Ovary (tissue), 9 donors: ENCODE results near the gene IL17RA. TPM values are rescaled to one million over a fixed set of nuclear protein-coding genes. Genes with fewer than 3 reads are reported as not detected.

ENCODE experiments used
- DNase-seq, 5 donors: peaks; one replicate each; pipeline ENCODE4 v3.0.0-alpha.2; 2019 to 2020
- H3K27ac ChIP-seq, 2 donors: fragments of 200-600 bp; one replicate each; pipeline versions ENCODE4 v1.5.1 to v1.8.0; 2019 to 2022
- H3K27me3 ChIP-seq: fragments of 200-600 bp; one replicate; pipeline ENCODE4 v1.8.0; 2022
- H3K36me3 ChIP-seq: fragments of 200-600 bp; sonication (generic); one replicate; pipeline ENCODE4 v1.5.1; 2019
- H3K4me1 ChIP-seq: one replicate; pipeline ENCODE4 v1.8.1; 2013; ENCODE audit warnings: mild to moderate bottlenecking, moderate library complexity; ENCODE audit not compliant: insufficient read depth
- H3K4me3 ChIP-seq: fragments of 200-600 bp; sonication (generic); one replicate; pipeline ENCODE4 v1.5.1; 2017
- H3K9me3 ChIP-seq, 2 donors: fragments of 200-600 bp in 1 of 2; sonication (generic) in 1 of 2; one replicate each; pipeline versions ENCODE4 v1.5.1 to v1.8.1; 2013 to 2019; ENCODE audit warnings: mild to moderate bottlenecking in 1 of 2, moderate library complexity in 1 of 2
- EP300 ChIP-seq: sonication (generic); formaldehyde crosslinking; IDR thresholded peaks from one replicate; pipeline ENCODE4 v1.6.1; 2017; ENCODE audit warnings: antibody characterized with exemption
- POLR2A ChIP-seq: fragments of 450-650 bp; IDR thresholded peaks from one replicate; pipeline ENCODE4 v1.6.1; 2017; ENCODE audit warnings: antibody characterized with exemption, mild to moderate bottlenecking, moderate library complexity
- WGBS, 3 donors: extraction: QIAGEN DNeasy Blood & Tissue Kit in 1 of 3; methylation state at CpG; one replicate each; pipeline versions ENCODE4 v1.1.5 to v1.1.7; 2013 to 2017; 5-methylcytosine and 5-hydroxymethylcytosine counted together
- intact Hi-C, 4 donors: fragments of 100-400 bp; cut with DNase I; formaldehyde crosslinking; loops; one replicate each; pipeline versions ENCODE4 v1.11.0 to v1.15.1; 2022 to 2023
- polyA plus RNA-seq, 2 donors: library from polyadenylated mRNA; stranded (reverse); fragments of 200-250 nt in 1 of 2; fragments of 350-450 nt in 1 of 2; fragmentation: Illumina TruSeq in 1 of 2; extraction: RNeasy Lipid Tissue Mini Kit (QIAGEN cat#74804) in 1 of 2; gene quantifications; one replicate each; pipeline ENCODE4 v1.2.3, GENCODE V29; 2013 to 2014
- total RNA-seq, 7 donors: library from RNA; depleted of rRNA in 2 of 7; stranded (reverse); fragments of >200 nt in 2 of 7; fragmentation: NEBNext Ultra II Directional in 3 of 7; extraction: Animal tissue kit (Norgen Biotek cat#: 25700) in 3 of 7; gene quantifications; one replicate each; pipeline versions ENCODE4 v1.1.0 to v1.2.4, GENCODE V29; 2016 to 2023
- TF ChIP-seq, protein P1 (sequence below), 3 donors: fragments of 450-650 bp in 2 of 3; fragments of 200-600 bp in 1 of 3; IDR thresholded peaks; one replicate each; pipeline versions ENCODE4 v1.5.1 to v1.8.0; 2016 to 2022; ENCODE audit warnings: antibody characterized with exemption in 3 of 3, mild to moderate bottlenecking in 1 of 3
- donor health status: DM: no; HTN: no; CAD: no; lungs with moderate emphysema.
- donor health status: DM: no; HTN: no; CAD: no.
- donor health status: Bipolar disorder and iron deficiency.
- donor health status: DM: yes; HTN: yes; CAD: no.
- donor health status: DM: no; HTN: no; CAD: no.
- donor health status: DM: yes; HTN: yes; CAD: no.

Gene IL17RA
- total and polyA plus RNA-seq, 9 donors = 6.4 to 18.1 (median 13.1) TPM

DNA sequence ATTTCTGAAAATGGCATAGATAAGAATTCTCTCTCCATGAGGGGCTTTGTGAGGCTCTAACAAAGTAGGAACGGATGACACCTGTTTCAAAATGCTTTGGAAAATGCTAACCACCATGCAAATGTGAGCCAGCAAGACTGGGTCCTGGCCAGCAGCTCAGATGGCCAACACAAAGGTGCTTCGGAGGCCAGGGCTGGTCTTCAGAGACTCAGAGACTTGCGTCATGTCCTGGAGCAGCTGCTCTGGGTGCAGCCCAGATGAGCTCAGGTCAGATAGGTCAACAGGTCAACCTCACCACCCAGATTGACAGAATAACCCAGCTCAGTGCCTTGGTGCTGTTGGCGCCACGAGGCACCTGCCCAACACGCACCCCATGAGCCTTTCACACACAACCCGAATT, 48.3 kb downstream of the IL17RA start:
- H3K9me3 ChIP-seq = no peaks in the 10 kb centered on the region
- no peaks in the 10 kb centered on the region for H3K36me3 ChIP-seq
- no peak overlapping the region for H3K4me3 ChIP-seq
- DNase-seq = no peak
- TF ChIP-seq POLR2A = no peak
- TF ChIP-seq EP300 = no peak
- TF ChIP-seq, protein P1, sequence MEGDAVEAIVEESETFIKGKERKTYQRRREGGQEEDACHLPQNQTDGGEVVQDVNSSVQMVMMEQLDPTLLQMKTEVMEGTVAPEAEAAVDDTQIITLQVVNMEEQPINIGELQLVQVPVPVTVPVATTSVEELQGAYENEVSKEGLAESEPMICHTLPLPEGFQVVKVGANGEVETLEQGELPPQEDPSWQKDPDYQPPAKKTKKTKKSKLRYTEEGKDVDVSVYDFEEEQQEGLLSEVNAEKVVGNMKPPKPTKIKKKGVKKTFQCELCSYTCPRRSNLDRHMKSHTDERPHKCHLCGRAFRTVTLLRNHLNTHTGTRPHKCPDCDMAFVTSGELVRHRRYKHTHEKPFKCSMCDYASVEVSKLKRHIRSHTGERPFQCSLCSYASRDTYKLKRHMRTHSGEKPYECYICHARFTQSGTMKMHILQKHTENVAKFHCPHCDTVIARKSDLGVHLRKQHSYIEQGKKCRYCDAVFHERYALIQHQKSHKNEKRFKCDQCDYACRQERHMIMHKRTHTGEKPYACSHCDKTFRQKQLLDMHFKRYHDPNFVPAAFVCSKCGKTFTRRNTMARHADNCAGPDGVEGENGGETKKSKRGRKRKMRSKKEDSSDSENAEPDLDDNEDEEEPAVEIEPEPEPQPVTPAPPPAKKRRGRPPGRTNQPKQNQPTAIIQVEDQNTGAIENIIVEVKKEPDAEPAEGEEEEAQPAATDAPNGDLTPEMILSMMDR (IDR thresholded peaks at IDR 0.05) = no peak
- H3K27me3 ChIP-seq = no peaks in the 10 kb centered on the region
- WGBS, 3 donors = 85 to 91% (median 88%) methylated on average over 7 of the region's 7 CpGs
- intact Hi-C loops = no loop called here
- H3K27ac ChIP-seq = no peak overlapping the region
- H3K4me1 ChIP-seq = no peaks in the 10 kb centered on the region

DNA sequence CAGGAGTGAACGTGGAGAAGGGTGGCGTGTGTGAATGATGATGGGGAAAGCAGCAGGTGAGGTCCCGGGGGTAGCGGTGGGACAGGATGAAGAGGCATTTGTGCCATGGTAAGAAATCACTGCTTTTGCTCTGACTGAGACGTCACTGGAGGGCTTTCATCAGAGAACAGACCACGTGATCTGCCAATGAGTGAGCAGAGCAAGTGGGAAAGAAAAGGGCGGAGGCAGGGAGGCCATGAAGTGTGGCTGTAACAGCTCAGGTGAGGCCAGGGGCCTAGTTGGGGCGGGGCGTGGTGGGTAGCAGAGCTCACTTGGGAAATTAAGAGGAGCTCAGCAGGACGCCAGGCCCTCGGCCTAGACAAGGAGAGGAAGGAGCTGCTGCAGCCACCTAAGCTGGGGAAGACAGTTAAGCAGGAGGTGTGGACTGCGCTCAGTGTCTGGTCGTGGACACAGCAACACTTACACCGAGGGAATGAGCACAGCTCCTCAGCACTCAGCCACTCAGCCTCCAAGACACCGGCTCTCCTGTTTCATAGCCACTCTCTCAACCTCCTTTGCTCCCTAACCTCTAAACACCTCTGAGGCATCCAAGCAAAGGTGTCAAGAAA, 50.5 kb downstream of the IL17RA start:
- Histone ChIP-seq H3K36me3 (no peaks in the 10 kb centered on the region), H3K9me3 (no peaks in the 10 kb centered on the region), H3K4me3 (no peak overlapping the region), H3K4me1 (no peaks in the 10 kb centered on the region), H3K27me3 (no peaks in the 10 kb centered on the region), H3K27ac (no peak overlapping the region)
- WGBS, 3 donors = 83 to 89% (median 88%) methylated on average over 15 of the region's 15 CpGs
- TF ChIP-seq POLR2A = no peak
- TF ChIP-seq EP300 = no peak
- TF ChIP-seq, protein P1 (IDR thresholded peaks at IDR 0.05) = no peak
- DNase-seq = no peak
- intact Hi-C loops = no loop called here

DNA sequence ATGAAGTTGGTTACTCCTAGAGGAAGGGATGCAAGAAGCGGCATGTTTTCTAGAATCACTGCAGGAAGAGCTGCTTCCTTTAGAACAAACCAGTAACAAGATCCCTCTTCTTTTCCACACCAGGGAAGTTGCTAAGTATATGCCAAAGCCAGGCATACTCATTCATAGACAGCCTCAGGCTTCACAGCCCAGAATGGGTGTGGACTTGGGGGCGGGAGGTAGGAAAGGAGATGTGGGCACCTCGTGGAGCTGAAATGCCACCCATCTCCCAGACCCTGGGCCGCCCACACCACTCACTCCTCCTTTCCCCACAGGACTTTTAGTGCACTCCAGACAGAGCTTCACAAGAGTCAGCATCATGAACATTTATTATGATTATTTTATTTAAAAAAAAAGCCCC, 52.4 kb downstream of the IL17RA start:
- TF ChIP-seq EP300 (no peak), POLR2A (no peak)
- TF ChIP-seq, protein P1 (IDR thresholded peaks at IDR 0.05) = no peak
- Histone ChIP-seq H3K4me1 (no peaks in the 10 kb centered on the region), H3K36me3 (no peaks in the 10 kb centered on the region), H3K27ac (no peak overlapping the region), H3K9me3 (no peaks in the 10 kb centered on the region), H3K4me3 (no peak overlapping the region), H3K27me3 (no peaks in the 10 kb centered on the region)
- 80 to 84% (median 81%) methylated on average over 4 of the region's 4 CpGs for WGBS, 3 donors
- intact Hi-C loops = no loop called here
- DNase-seq = no peak

DNA sequence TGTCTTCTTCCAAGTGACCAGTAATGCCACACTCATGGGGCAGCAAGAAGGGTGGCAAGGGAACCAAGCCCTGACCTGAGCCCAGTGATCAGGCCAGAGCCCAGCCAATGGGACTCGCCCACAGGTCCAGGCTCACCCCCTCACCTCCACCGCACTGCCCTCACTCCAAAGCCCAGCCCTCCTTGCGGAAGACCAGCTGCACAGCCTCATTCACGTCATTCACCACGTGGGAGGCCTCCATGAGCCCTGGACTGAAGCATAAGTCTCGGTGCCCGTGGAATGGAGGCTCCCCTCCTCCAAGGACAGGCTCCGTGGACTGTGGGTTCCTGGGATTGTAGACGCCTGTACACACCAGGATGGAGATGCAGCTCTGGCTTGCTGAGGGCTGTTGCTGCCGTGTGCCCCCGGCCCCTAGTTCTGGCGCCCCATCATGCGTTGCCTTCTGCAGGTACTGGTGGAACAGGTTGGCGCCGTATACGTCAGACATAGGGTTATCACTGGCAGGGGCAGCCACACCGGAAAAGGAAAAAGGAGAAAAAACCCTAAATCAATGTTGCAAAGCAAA, 53.1 kb downstream of the IL17RA start:
- Histone ChIP-seq H3K27ac (no peak overlapping the region), H3K9me3 (no peaks in the 10 kb centered on the region), H3K27me3 (no peaks in the 10 kb centered on the region), H3K4me1 (no peaks in the 10 kb centered on the region), H3K36me3 (no peaks in the 10 kb centered on the region), H3K4me3 (no peak overlapping the region)
- DNase-seq = no peak
- intact Hi-C loops = no loop called here
- 64 to 72% (median 70%) methylated on average over 17 of the region's 17 CpGs for WGBS, 3 donors
- TF ChIP-seq, protein P1 (IDR thresholded peaks at IDR 0.05) = no peak
- TF ChIP-seq POLR2A (no peak), EP300 (no peak)
